GM10266 (cell line): ENCODE data around the gene DONSON.
A peak's percentile ranks its signal among the peaks of the same experiment; 100 is the strongest.

Experiments used
- DNase-seq: peaks from one replicate; pipeline ENCODE4 v3.0.0; 2012; ENCODE audit errors: extremely low spot score
- CTCF ChIP-seq: IDR thresholded peaks from 2 replicates; pipeline ENCODE4 v1.5.1; 2012; ENCODE audit warnings: mild to moderate bottlenecking, low read depth; ENCODE audit not compliant: control insufficient read depth, insufficient read depth; ENCODE audit errors: missing control alignments

Gene DONSON

GRCh38 chr21:33611006-33611744, 22.7 kb upstream of the DONSON start:
- DNase-seq: no peak
- no peak for TF ChIP-seq CTCF

GRCh38 chr21:33608559-33608958, 20.1 kb upstream of the DONSON start:
- no peak for DNase-seq

GRCh38 chr21:33598051-33598450, 9.6 kb upstream of the DONSON start:
- TF ChIP-seq CTCF: no peak
- DNase-seq: no peak

More at GRCh38 chr21:33608559-33608958, 20.1 kb upstream of the DONSON start:
- no peak for TF ChIP-seq CTCF

- peak; percentile 37 for DNase-seq
- no peak for TF ChIP-seq CTCF
Measured at GRCh38 chr21:33587792-33588484, 546 bp downstream of the DONSON start.

- TF ChIP-seq CTCF: no peak
- no peak for DNase-seq
Measured at GRCh38 chr21:33586927-33587326, 1.6 kb downstream of the DONSON start.

- TF ChIP-seq CTCF: no peak
- DNase-seq: no peak
Measured at GRCh38 chr21:33584455-33584854, 4.0 kb downstream of the DONSON start.

GRCh38 chr21:33578959-33579542, 9.4 kb downstream of the DONSON start:
- no peak for DNase-seq
- TF ChIP-seq CTCF: no peak
